ENCODE data around the gene C2orf74.

GRCh38 chr2:61135510-61135909 is 26.5 kb upstream of the C2orf74 start:
- TF ChIP-seq POLR2A (IDR thresholded peaks at IDR 0.05) (no peak), CTCF (IDR thresholded peaks at IDR 0.05) (peak; percentile 5 to 57 (median 38))
